ENCODE measurements around the gene FMNL2. TPM values are rescaled to one million over a fixed set of nuclear protein-coding genes. Genes with fewer than 3 reads are reported as not detected.

FMNL2 gene
- total RNA-seq, 1 donor from 2014 or later, result 5.5 TPM

DNA sequence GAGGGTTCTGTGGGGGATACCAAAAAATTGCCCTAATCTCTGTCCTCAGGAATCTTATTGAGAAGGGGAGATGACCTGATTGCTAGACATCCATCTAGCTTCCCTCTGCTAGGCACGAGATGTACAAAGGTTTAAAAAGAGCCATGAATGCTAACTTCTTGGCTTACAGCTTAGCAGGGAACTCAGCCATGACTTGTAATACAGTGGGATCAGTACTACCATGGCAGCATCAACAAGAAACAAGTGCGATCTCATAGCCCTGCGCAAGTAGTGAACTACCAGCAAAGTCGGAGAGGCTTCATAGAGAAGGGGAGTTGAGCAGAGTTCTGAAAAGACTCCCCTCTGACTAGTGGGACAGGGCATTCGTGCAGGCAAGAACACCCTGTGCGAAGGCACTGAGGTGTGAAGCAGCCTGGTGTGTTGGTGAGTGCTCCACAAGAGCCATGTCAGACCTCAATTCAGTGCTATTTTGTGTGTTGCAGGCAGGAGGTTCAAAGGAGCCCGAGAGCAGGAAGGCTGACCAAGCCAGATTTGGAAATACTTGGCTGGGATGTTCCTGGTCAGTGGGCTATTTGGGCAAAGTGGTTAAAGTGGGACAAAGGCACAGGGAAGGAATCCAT is 130.0 kb downstream of the FMNL2 start:
- intact Hi-C loops (cut with micrococcal nuclease), result no loop called here
- no peak overlapping the region for H3K4me3 ChIP-seq
- H3K27ac ChIP-seq (replicated peaks), result peak overlapping the region; percentile 17
- H3K36me3 ChIP-seq, result no peaks in the 10 kb centered on the region
- peaks cover 55% of the 10 kb centered on the region for H3K4me1 ChIP-seq
- no peak for TF ChIP-seq CTCF (IDR thresholded peaks at IDR 0.05; ENCODE audit: borderline replicate concordance)
- no peaks in the 10 kb centered on the region for H3K9me3 ChIP-seq (replicated peaks)
- no peaks in the 10 kb centered on the region for H3K27me3 ChIP-seq (ENCODE audit: low read depth)
- no peak for DNase-seq

DNA sequence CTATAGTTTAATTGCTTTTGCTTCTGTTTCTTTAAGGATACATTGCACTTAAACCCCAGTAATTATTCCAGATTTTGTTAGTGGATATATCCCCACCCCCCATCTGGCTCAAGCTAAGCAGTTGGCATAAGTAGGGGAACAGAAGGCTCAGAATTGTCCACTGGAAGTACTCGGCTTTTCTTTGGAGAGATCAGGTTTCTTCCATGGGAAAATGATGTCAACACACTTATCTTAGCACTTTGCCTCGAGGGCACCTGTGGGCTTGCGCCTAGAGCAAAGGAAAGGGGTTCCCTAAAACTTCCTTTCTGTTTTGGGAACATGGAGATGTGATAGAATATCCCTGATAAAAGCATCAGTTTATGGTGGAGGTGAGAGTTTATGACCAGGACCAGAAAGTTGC is 130.6 kb downstream of the FMNL2 start:
- H3K27me3 ChIP-seq (ENCODE audit: low read depth), result no peaks in the 10 kb centered on the region
- intact Hi-C loops (cut with micrococcal nuclease), result no loop called here
- DNase-seq, result no peak
- H3K4me1 ChIP-seq, result peaks cover 61% of the 10 kb centered on the region
- no peak for TF ChIP-seq CTCF (IDR thresholded peaks at IDR 0.05; ENCODE audit: borderline replicate concordance)
- no peak overlapping the region for H3K4me3 ChIP-seq
- H3K27ac ChIP-seq (replicated peaks), result peak overlapping the region; percentile 17
- no peaks in the 10 kb centered on the region for H3K9me3 ChIP-seq (replicated peaks)
- no peaks in the 10 kb centered on the region for H3K36me3 ChIP-seq

- no peak overlapping the region for H3K4me3 ChIP-seq
- no peak for TF ChIP-seq CTCF (IDR thresholded peaks at IDR 0.05; ENCODE audit: borderline replicate concordance)
- DNase-seq, result no peak
- intact Hi-C loops (cut with micrococcal nuclease), result no loop called here
- H3K4me1 ChIP-seq, result peaks cover 66% of the 10 kb centered on the region
- H3K27ac ChIP-seq (replicated peaks), result no peak overlapping the region
- no peaks in the 10 kb centered on the region for H3K36me3 ChIP-seq
- no peaks in the 10 kb centered on the region for H3K27me3 ChIP-seq (ENCODE audit: low read depth)
- no peaks in the 10 kb centered on the region for H3K9me3 ChIP-seq (replicated peaks)
Observed at GRCh38 chr2:152466041-152466440, 131.1 kb downstream of the FMNL2 start.

DNA sequence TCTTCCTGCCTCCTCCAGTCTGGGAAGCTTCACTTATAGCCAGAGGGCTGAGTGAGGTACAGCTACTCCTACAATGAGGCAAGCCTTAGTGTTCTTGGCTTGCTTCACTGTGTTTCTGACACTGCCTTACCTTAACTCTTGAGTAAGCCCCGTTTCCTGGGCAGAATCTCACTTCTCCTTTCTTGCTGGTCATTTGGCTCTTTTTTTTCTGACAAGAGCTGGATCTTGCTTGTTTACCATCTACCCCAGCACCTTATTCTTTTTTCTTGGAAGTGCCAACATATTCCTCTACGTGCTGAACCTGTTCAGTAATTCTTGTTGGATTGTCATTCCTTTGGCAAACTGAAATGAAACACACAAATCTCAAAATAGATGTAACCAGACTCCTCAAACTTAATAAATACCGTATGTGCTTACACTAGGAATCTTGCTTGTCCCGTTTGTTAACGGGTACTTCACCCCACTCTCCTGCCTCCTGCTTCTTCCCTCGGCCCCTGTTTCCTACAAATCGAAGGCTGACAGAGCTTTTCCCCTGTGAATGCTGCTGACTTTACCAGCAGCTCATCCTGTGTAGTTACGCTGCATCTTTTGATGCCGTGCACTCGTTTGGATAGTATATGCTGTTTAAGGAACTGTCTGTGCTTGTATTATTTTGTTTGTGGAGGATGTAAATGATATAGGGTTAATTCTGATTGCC is 132.2 kb downstream of the FMNL2 start:
- H3K4me1 ChIP-seq, result peaks cover 77% of the 10 kb centered on the region
- no peak overlapping the region for H3K4me3 ChIP-seq
- peak overlapping the region; percentile 65 for H3K27ac ChIP-seq (replicated peaks)
- no peak for DNase-seq
- no peaks in the 10 kb centered on the region for H3K9me3 ChIP-seq (replicated peaks)
- no peaks in the 10 kb centered on the region for H3K27me3 ChIP-seq (ENCODE audit: low read depth)
- H3K36me3 ChIP-seq, result no peaks in the 10 kb centered on the region
- TF ChIP-seq CTCF (IDR thresholded peaks at IDR 0.05; ENCODE audit: borderline replicate concordance), result no peak
- intact Hi-C loops (cut with micrococcal nuclease), result no loop called here

DNA sequence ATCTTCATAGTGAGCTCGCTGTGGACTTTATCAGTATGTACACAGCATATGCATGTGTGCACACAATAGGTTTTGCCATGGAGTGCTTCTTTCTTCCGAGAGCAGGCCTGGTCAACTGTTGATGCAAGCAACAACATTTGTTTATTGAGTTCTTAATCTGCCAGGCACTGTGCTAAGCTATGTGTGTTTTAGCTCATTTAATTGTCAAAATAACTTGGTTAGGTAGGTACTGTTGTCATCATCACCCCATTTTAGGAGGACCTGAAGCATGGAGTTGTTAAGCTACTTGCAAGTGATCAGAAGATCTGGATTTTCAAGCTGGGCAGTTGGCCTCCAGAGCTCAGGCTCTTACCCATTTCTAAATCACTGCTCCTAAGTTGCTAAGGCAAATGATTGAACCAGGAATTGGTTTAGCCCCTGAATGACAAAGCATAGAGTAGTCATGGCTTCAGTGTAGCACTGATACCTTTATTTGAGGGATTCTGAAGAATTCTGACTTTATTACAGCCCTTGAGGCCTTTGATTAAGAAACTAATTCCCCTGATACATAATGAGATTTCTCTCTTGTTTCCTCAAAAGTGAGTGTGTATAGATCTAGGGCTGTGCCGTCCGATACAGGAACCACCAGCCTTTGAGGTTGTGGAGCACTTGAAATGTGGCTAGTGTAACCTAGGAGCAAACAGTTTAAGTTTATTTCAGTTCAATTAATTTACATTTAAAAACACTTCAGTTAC is 132.9 kb downstream of the FMNL2 start:
- H3K9me3 ChIP-seq (replicated peaks), result no peaks in the 10 kb centered on the region
- peaks cover 84% of the 10 kb centered on the region for H3K4me1 ChIP-seq
- H3K4me3 ChIP-seq, result no peak overlapping the region
- no peaks in the 10 kb centered on the region for H3K36me3 ChIP-seq
- TF ChIP-seq CTCF (IDR thresholded peaks at IDR 0.05; ENCODE audit: borderline replicate concordance), result no peak
- intact Hi-C loops (cut with micrococcal nuclease), result no loop called here
- peak overlapping the region; percentile 65 for H3K27ac ChIP-seq (replicated peaks)
- no peak for DNase-seq
- H3K27me3 ChIP-seq (ENCODE audit: low read depth), result no peaks in the 10 kb centered on the region
